T-helper 2 cell treated with Interferon-gamma antibody and Interleukin-4, amounts not matched to agents 5 μg/mL and 100 μg/mL, for 36 hours (primary cell): ENCODE data around the gene CWH43.
"Not testable (repeated sequence)": the region's sequence is repeated elsewhere in the genome, so short reads cannot be mapped to it uniquely, and the experiment has no call there.

Experiments
- DNase-seq: peaks from one replicate; pipeline ENCODE4 v3.0.0; 2021; ENCODE audit warnings: low spot score
- H3K27ac Mint-ChIP-seq: one replicate; pipeline ENCODE4 v1.8.0; 2021; ENCODE audit warnings: mild to moderate bottlenecking, mixed read lengths
- H3K27me3 Mint-ChIP-seq: one replicate; pipeline ENCODE4 v1.8.0; 2021; ENCODE audit warnings: low read depth, mixed read lengths
- H3K36me3 Mint-ChIP-seq: one replicate; pipeline ENCODE4 v1.8.0; 2021; ENCODE audit warnings: low read depth, mixed read lengths
- H3K4me1 Mint-ChIP-seq: one replicate; pipeline ENCODE4 v1.8.0; 2021; ENCODE audit warnings: low read depth, mixed read lengths
- H3K4me3 Mint-ChIP-seq: one replicate; pipeline ENCODE4 v1.8.0; 2022; ENCODE audit warnings: mild to moderate bottlenecking, moderate library complexity, mixed read lengths
- H3K9me3 Mint-ChIP-seq: one replicate; pipeline ENCODE4 v1.8.0; 2021; ENCODE audit warnings: mixed read lengths

The CWH43 gene

DNA sequence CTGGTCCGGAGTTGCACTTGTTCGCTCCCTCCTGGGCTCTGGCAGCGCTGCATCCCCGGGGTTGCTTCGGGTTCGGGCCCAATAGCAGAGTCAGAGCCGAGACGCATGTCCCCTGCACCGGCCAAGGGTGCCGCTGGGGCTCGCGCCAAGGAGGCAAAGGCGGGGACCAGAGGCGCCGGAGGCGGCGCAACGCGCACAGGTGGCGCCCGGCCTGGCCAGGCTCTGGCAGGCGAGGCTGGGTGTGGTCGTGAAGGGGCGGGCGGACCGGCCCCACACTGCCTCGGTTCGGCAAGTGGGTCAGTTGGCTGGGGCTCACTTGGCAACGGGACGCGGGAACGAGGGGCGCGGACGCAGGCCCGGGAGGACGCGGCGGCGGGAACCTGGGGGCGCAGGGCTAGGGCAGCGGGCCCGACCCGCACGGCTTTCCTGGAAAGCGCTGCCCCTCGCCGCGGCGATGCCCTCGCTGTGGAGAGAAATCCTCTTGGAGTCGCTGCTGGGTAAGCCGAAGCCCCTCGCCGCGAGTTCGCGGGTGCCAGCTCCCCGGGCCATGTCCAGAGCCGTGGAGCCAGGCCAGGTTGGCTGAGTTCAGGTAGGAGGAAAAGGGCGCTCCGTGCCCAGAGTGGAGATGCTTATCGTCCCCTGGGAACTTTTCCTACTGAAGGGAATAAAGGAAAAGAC lies at the start of gene CWH43:
Gene CWH43, plus strand, starts transcription at position 300 of the 678 bp plus-strand sequence. Its CDS starts 155 bp downstream, at position 455.
- H3K4me1 Mint-ChIP-seq, result no peaks in the 10 kb centered on the region
- no peaks in the 10 kb centered on the region for H3K9me3 Mint-ChIP-seq
- no peak within 1 kb of the TSS for H3K4me3 Mint-ChIP-seq
- H3K27me3 Mint-ChIP-seq, result peaks cover 32% of the 10 kb centered on the region
- no peaks in the 10 kb centered on the region for H3K36me3 Mint-ChIP-seq
- no peak within 1 kb of the TSS for H3K27ac Mint-ChIP-seq
- no peak for DNase-seq

DNA sequence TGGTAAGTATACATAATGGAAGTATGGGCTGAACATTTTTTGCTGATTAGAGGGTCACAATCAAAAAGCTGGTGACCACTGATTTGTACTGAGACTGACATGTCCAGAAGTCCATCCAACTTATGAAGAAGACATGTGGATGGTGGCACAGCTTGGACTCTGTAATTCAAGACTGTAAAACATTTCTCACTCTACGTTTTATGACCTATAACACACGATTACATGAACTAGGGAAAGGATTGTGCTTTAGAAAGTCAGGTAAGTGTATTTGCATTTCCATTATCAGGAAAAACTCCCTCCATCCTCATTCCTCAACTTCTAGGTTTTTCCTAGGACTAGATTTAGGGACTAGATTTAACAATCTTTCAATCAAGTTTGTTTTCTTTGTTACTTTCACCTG lies 49.0 kb upstream of the CWH43 start:
- Mint-ChIP-seq H3K36me3 (no peaks in the 10 kb centered on the region), H3K9me3 (no peaks in the 10 kb centered on the region), H3K27ac (no peak overlapping the region), H3K4me3 (no peak overlapping the region), H3K27me3 (peaks cover 10% of the 10 kb centered on the region), H3K4me1 (no peaks in the 10 kb centered on the region)
- DNase-seq, result no peak

DNA sequence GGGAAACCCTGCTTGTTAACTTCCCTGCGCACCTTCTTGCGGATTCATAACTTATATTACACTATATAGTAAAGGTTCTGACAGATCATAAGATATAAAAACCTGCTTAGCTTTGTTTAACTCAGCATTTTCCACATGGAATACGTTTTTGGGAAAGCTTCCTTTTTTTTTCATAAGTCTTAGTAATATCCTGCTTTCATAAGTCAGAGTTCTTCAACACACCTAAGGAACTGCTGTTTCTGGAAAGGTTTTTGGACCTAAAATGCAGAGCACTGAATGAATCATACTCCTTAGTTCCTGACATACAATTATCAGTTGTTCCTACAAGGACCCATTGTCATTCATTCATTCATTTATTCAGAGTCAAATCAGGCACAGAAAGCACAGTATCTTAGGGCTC lies 47.2 kb upstream of the CWH43 start:
- no peak for DNase-seq
- Mint-ChIP-seq H3K4me1 (no peaks in the 10 kb centered on the region), H3K4me3 (no peak overlapping the region), H3K27ac (no peak overlapping the region), H3K9me3 (no peaks in the 10 kb centered on the region), H3K36me3 (no peaks in the 10 kb centered on the region), H3K27me3 (peaks cover 15% of the 10 kb centered on the region)

DNA sequence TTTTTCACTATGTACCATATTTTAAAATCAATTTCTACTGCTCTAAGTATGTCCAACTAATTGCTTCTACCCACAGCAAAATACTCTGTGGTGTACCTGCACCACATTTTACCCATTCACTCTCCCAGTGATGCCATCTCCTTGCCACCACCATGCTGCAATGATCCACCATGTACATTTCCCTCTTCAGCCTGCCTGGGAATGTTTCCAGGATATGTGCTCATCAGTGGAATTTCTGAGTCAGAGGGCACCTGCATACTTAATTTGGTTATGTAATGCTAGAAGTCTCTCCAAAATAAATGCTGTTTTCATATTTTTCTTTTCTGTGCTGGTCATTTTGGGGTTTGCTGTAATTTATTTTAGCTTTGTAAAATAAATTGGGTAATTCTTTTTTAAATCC lies 46.3 kb upstream of the CWH43 start:
- no peaks in the 10 kb centered on the region for H3K36me3 Mint-ChIP-seq
- H3K9me3 Mint-ChIP-seq, result no peaks in the 10 kb centered on the region
- no peak overlapping the region for H3K4me3 Mint-ChIP-seq
- H3K27ac Mint-ChIP-seq, result no peak overlapping the region
- H3K27me3 Mint-ChIP-seq, result peaks cover 15% of the 10 kb centered on the region
- H3K4me1 Mint-ChIP-seq, result peaks cover 3% of the 10 kb centered on the region
- no peak for DNase-seq

DNA sequence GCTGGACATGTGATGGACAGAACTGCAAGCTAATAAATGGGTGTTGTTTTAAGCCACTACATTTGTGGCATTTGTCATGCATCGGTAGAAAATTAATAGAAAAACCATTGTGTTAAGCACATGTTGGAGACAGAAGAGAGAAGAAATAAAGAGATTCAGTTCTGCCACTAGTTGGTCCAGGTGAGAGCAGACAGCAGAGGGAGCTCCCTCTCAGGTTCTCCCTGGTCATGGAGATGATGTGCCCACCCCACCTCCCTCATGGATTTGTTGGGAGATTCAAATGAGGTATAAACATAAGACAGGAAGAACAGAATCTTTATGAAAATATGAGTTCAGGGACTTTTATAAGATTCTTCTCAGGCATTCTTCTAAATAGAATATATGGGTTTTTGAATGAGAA lies 42.7 kb upstream of the CWH43 start:
- peaks cover 15% of the 10 kb centered on the region for H3K27me3 Mint-ChIP-seq
- no peak overlapping the region for H3K27ac Mint-ChIP-seq
- no peaks in the 10 kb centered on the region for H3K9me3 Mint-ChIP-seq
- DNase-seq, result no peak
- H3K4me1 Mint-ChIP-seq, result peaks cover 3% of the 10 kb centered on the region
- no peak overlapping the region for H3K4me3 Mint-ChIP-seq
- no peaks in the 10 kb centered on the region for H3K36me3 Mint-ChIP-seq

DNA sequence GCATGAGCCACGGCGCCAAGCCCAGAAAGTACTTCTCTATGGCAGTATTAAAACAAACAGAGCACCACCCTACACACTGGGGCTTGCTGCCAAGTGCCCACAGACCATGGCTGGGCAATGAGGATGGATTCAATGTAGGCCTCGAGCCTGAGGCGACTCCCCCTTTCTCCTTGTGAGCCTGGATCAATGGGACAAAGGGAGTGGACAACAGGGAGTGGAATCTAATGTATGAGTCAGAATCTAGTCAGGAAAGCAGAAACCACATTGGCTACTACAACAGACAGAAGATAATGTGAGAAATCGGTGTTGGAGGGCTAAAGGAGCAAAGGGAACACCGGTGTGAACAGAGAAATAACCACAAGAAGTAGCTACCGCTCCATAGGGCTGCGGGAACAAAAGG lies 41.8 kb upstream of the CWH43 start:
- Mint-ChIP-seq H3K9me3 (no peaks in the 10 kb centered on the region), H3K36me3 (no peaks in the 10 kb centered on the region), H3K4me1 (peaks cover 5% of the 10 kb centered on the region), H3K4me3 (no peak overlapping the region), H3K27ac (no peak overlapping the region), H3K27me3 (peaks cover 17% of the 10 kb centered on the region)
- no peak for DNase-seq

DNA sequence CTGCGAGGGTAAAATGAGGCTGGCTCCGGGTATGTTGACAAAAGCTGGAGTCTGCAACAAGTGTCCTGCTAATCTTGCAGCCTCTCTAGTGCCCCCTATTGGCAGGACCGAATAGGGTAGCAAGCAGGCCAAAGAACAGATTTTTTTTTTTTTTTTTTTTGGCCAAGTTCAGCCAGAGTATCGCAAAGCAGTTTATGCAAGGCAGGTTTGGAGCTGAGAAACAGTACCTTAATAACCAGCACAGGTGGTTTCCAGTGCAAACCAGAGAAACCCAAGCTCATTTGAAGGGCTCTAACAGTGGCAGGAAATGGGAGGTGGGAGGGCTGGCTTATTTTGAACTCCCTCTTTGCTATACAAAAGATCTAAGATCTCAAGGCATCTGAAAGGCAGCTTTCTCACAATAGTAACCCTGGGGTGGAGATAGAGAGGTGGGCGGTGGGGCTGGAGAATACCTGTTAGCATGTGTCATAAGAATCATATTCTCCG lies 41.3 kb upstream of the CWH43 start:
- H3K27ac Mint-ChIP-seq, result no peak overlapping the region
- H3K4me3 Mint-ChIP-seq, result no peak overlapping the region
- DNase-seq, result peak; percentile 15

DNA sequence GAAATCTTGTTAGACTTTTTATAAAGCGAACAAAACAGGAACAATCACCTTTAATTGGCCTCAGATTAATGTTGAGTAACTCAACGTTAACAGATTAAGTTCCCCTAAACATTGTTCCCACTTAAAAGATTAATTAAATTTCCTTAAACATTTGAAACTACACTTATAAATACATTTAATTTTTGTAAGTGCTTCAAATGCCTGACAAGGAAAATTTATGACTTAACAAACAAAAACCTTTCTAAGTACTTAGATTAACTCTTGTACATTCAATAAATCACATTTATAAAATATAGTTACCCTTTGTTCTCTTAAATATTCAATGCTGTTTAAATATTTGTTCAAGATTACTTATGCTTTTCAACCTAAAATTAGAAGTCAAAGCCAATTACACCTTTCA lies 40.1 kb upstream of the CWH43 start:
- Mint-ChIP-seq H3K36me3 (no peaks in the 10 kb centered on the region), H3K27me3 (peaks cover 17% of the 10 kb centered on the region), H3K4me3 (no peak overlapping the region), H3K9me3 (no peaks in the 10 kb centered on the region), H3K4me1 (peaks cover 5% of the 10 kb centered on the region), H3K27ac (no peak overlapping the region)
- no peak for DNase-seq

More for the DNA sequence above, 41.3 kb upstream of the CWH43 start:
- H3K27me3 Mint-ChIP-seq, result peaks cover 18% of the 10 kb centered on the region
- no peaks in the 10 kb centered on the region for H3K36me3 Mint-ChIP-seq
- H3K9me3 Mint-ChIP-seq, result no peaks in the 10 kb centered on the region
- peaks cover 5% of the 10 kb centered on the region for H3K4me1 Mint-ChIP-seq

DNA sequence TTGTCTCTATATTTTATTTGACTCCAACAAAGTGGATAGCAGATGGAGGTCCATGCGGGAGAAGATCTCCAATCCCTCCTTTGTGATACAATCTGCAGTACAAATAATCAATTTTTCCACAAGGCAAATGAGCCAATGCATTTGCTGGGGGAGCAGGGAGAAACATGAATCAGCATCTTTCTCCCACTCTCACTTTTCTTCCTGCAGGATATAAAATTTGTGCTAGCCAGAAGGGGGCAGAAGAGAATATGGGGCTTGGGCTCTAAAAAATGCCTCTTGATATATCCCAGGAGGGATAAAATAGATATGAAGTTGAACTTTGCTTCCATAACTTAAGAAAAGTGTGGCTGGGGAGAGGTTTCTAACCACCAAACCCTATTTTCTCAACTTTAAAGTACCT lies 38.3 kb upstream of the CWH43 start:
- no peaks in the 10 kb centered on the region for H3K9me3 Mint-ChIP-seq

DNA sequence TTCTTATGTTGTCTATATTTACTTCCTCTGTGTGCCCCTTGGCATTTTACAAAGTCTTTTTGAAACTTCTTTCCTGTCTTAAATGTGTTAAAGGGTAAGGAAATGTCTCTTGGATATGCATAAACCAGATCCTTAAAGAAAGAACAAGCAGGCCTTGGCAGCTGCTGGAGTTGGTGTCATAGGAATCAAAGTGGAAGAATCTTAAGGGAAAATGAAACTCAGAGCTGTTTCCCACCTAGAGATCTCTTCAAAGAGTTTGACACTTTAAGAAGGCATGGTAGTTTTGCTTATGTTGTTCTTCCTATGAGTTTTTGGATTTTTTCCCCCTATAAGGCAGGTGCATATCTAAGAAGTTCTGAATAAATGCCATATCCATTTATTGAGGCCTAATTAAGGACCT lies 37.0 kb upstream of the CWH43 start:
- H3K36me3 Mint-ChIP-seq, result no peaks in the 10 kb centered on the region
- H3K27ac Mint-ChIP-seq, result no peak overlapping the region
- no peak overlapping the region for H3K4me3 Mint-ChIP-seq
- no peak for DNase-seq
- H3K9me3 Mint-ChIP-seq, result no peaks in the 10 kb centered on the region
- H3K27me3 Mint-ChIP-seq, result peaks cover 7% of the 10 kb centered on the region
- H3K4me1 Mint-ChIP-seq, result peaks cover 5% of the 10 kb centered on the region

More for the DNA sequence above, 38.3 kb upstream of the CWH43 start:
- H3K27me3 Mint-ChIP-seq, result peaks cover 12% of the 10 kb centered on the region
- H3K27ac Mint-ChIP-seq, result no peak overlapping the region
- H3K36me3 Mint-ChIP-seq, result no peaks in the 10 kb centered on the region
- no peak overlapping the region for H3K4me3 Mint-ChIP-seq
- H3K4me1 Mint-ChIP-seq, result peaks cover 5% of the 10 kb centered on the region
- DNase-seq, result no peak

DNA sequence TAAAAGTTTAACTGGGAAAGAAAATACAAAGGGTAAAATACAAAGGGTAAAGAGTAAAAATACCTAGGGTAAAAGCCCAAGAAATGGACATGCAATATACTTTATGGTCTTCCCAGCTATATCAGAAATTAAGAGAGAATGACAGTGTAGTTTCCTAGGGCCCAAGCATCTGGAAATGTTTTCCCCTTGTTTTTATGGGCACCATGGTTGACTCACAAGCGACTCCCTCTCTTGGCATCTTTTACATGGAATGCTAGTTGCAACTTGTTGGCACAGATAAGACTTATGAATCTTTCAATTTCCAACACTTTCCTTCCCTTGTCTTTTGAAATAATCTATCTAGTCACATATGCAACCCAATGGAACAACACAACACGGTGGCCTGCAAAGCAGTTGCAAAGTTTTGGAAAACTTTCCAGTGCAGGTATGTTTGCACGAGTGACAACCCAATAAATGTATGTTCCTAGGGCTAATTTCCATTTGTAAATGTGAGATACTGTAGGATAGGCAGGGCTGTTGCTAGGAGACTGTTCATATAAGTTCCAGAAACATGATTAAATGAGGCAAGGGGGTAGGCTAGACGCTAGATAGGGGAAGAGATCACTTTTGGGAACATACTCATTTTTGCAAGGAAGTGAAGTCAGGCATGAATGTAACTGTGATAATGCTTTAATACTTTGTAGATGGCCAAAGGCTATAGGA lies 36.4 kb upstream of the CWH43 start:
- Mint-ChIP-seq H3K27ac (no peak overlapping the region), H3K4me1 (peaks cover 1% of the 10 kb centered on the region), H3K9me3 (no peaks in the 10 kb centered on the region), H3K36me3 (no peaks in the 10 kb centered on the region), H3K4me3 (no peak overlapping the region), H3K27me3 (peaks cover 7% of the 10 kb centered on the region)
- DNase-seq, result no peak

DNA sequence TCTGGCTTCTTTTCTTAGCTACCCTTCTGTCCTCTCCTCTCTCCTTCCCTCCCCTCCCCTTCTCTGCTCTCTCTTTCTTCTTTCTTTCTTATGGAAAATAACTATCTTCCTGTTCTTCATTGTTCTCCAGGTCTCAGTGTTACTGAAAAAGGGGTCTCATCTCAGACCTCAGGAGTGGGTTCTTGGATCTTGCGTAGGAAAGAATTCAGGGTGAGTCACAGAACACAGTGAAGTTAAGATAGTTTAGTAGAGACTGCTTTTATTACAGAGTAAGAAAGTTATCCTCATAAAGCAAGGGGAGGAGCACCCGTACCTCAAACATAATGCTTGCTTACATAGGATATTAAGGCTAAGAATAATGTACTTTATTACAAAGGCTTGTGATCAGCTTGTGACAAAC lies 31.8 kb upstream of the CWH43 start:
- H3K27ac Mint-ChIP-seq, result no peak overlapping the region
- H3K4me3 Mint-ChIP-seq, result no peak overlapping the region
- H3K27me3 Mint-ChIP-seq, result peaks cover 6% of the 10 kb centered on the region
- no peaks in the 10 kb centered on the region for H3K9me3 Mint-ChIP-seq
- no peaks in the 10 kb centered on the region for H3K4me1 Mint-ChIP-seq
- no peak for DNase-seq
- no peaks in the 10 kb centered on the region for H3K36me3 Mint-ChIP-seq

DNA sequence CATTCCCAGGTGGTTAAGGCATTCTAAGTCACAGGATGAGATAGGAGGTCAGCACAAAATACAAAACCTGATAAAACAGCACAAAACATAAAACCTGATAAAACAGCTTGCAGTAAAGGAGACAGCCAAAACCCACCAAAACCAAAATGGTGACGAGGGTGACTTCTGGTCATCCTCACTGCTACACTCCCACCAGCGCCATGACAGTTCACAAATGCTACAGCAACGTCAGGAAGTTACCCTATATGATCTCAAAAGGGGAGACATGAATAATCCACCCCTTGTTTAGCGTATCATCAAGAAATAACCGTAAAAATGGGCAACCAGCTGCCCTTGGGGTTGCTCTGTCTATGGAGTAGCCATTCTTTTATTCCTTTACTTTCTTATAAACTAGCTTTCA lies 28.7 kb upstream of the CWH43 start:
- not testable (repeated sequence) for H3K9me3 Mint-ChIP-seq, H3K4me1 Mint-ChIP-seq, H3K27ac Mint-ChIP-seq, H3K27me3 Mint-ChIP-seq, DNase-seq, H3K36me3 Mint-ChIP-seq, H3K4me3 Mint-ChIP-seq

DNA sequence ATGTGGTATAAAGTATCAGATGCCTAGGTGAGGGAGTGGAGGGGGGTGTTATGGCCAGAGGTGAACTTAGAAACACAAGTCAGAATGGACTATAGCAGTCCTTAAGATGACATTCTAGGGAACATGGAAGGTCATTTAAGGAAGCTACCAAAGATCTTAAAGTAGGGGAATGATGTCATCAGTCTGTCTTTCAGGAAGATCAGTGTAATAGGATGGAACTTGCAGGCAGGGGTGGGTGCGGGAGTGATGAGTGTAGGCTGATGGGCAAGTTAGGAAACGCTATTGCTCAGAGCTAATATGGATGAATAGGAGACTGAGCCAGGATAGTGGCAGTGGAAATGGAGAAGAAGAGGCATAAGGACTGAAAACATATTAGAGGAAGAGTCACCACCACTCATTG lies 27.5 kb upstream of the CWH43 start:
- H3K4me3 Mint-ChIP-seq, result no peak overlapping the region
- H3K4me1 Mint-ChIP-seq, result no peaks in the 10 kb centered on the region
- no peaks in the 10 kb centered on the region for H3K36me3 Mint-ChIP-seq

More for the DNA sequence above, 27.5 kb upstream of the CWH43 start:
- Mint-ChIP-seq H3K9me3 (no peaks in the 10 kb centered on the region), H3K27me3 (peaks cover 5% of the 10 kb centered on the region), H3K27ac (no peak overlapping the region)
- DNase-seq, result no peak
